Measurements from ENCODE around the gene TMEM212. TPM values are rescaled to one million over a fixed set of nuclear protein-coding genes. Genes with fewer than 3 reads are reported as not detected.

TMEM212 gene
- total RNA-seq, 1 donor from 2014 or later = not detected

DNA sequence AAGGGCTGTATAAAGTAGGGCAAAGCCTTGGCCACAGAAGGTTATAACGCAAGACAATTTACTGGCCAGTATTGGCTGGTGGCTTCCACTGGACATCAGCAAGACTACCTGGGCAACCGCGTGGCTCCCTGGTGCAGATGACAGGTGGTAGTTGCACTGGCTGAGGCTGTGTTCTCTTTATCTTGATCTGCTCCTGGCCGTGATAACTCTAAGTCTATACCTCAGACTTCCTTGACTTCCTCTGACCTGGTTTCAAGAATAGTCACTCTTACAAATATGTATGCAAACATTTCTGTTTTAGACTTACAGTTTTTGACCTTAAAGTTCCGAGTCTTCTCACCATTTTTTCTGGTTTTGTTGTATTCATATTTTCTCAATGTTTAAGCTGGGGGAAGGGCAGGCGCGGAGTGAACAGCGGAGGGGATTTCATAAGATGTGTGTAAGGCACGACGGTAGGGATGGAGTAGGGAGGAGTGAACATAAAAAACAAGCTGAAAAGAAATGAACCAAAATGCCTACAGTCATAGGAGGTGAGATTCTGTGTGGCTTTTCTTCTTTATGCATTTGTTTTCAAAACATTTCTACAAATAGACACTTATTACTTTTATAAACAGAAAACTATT lies 15.2 kb upstream of the TMEM212 start:
- H3K27me3 ChIP-seq (ENCODE audit: insufficient read depth, low read length) = no peaks in the 10 kb centered on the region
- DNase-seq (ENCODE audit: low read depth) = no peak
- H2AFZ ChIP-seq (ENCODE audit: low read depth, low read length) = no peak overlapping the region
- H3K4me1 ChIP-seq (ENCODE audit: insufficient read depth, low read length) = peaks cover 11% of the 10 kb centered on the region
- H3K36me3 ChIP-seq (ENCODE audit: insufficient read depth, low read length) = no peaks in the 10 kb centered on the region
- no peak overlapping the region for H3K4me2 ChIP-seq (ENCODE audit: low read length)
- H3K9me3 ChIP-seq (ENCODE audit: insufficient read depth, low read depth, low read length) = no peaks in the 10 kb centered on the region
- H3K27ac ChIP-seq (ENCODE audit: low read depth, low read length) = no peak overlapping the region
- Mint-ChIP-seq H3K4me1 (ENCODE audit: low read depth, unreplicated experiment) (peaks cover 8% of the 10 kb centered on the region), H3K27ac (ENCODE audit: unreplicated experiment) (no peak overlapping the region), H3K9me3 (ENCODE audit: unreplicated experiment) (no peaks in the 10 kb centered on the region), H3K4me3 (ENCODE audit: unreplicated experiment) (no peak overlapping the region), H3K27me3 (ENCODE audit: low read depth, unreplicated experiment) (peaks cover 4% of the 10 kb centered on the region), H3K36me3 (ENCODE audit: low read depth, unreplicated experiment) (peaks cover 2% of the 10 kb centered on the region)
- no peak overlapping the region for H3K9ac ChIP-seq (ENCODE audit: low read length)
- H3K79me2 ChIP-seq (ENCODE audit: insufficient read depth, low read length) = no peaks in the 10 kb centered on the region
- TF ChIP-seq EZH2 (IDR thresholded peaks at IDR 0.05; ENCODE audit: insufficient read depth, low read length) = no peak
- TF ChIP-seq, protein P1, sequence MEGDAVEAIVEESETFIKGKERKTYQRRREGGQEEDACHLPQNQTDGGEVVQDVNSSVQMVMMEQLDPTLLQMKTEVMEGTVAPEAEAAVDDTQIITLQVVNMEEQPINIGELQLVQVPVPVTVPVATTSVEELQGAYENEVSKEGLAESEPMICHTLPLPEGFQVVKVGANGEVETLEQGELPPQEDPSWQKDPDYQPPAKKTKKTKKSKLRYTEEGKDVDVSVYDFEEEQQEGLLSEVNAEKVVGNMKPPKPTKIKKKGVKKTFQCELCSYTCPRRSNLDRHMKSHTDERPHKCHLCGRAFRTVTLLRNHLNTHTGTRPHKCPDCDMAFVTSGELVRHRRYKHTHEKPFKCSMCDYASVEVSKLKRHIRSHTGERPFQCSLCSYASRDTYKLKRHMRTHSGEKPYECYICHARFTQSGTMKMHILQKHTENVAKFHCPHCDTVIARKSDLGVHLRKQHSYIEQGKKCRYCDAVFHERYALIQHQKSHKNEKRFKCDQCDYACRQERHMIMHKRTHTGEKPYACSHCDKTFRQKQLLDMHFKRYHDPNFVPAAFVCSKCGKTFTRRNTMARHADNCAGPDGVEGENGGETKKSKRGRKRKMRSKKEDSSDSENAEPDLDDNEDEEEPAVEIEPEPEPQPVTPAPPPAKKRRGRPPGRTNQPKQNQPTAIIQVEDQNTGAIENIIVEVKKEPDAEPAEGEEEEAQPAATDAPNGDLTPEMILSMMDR (IDR thresholded peaks at IDR 0.05; ENCODE audit: insufficient read depth, low read depth, low read length) = no peak
- H4K20me1 ChIP-seq (ENCODE audit: insufficient read depth, low read length) = no peaks in the 10 kb centered on the region
- no peak overlapping the region for H3K4me3 ChIP-seq (ENCODE audit: insufficient read depth, low read depth, low read length)
- no peak for FAIRE-seq

DNA sequence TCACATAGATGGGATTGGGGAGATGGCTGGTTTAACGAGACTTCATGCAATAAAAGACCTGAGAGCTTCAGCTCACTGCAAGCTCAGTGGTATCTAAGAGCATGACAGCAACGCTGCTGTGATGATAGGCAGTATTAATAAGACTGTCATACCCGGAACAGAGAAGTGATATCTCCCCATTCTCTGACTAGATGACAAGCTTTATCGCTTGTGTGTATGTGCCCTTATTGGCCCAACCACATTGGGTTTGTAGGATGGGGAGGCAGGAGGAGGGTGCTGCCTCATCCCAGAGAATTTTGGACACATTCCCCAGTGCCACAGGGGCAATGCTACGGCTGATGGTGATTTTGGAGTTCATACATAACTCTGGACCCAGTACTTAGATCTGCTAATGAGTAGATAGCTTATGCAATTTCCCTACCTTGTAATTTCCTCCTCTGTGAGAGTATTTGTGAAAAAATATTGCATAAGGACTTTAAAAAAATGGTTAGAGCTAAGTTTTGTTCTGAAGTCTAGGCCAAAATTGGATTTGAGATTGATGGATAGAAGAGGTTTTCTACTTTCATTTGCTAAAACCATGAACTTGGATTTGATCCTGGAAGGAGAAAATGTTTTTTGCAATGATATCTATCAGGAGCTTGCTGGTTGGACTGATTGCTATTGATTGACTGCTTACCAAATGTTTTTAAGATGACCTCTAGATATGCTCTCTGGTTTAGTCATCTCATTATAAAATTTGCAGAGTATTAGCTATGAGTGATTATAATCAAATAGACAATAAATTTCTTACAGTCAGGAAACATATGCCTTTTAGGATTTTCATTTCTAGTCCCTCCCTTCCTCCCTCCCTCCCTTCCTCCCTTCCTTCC lies 14.0 kb upstream of the TMEM212 start:
- Mint-ChIP-seq H3K27me3 (ENCODE audit: low read depth, unreplicated experiment) (peaks cover 4% of the 10 kb centered on the region), H3K36me3 (ENCODE audit: low read depth, unreplicated experiment) (peaks cover 2% of the 10 kb centered on the region), H3K27ac (ENCODE audit: unreplicated experiment) (no peak overlapping the region), H3K4me1 (ENCODE audit: low read depth, unreplicated experiment) (peaks cover 8% of the 10 kb centered on the region), H3K4me3 (ENCODE audit: unreplicated experiment) (no peak overlapping the region), H3K9me3 (ENCODE audit: unreplicated experiment) (no peaks in the 10 kb centered on the region)
- Histone ChIP-seq H3K4me1 (ENCODE audit: insufficient read depth, low read length) (peaks cover 13% of the 10 kb centered on the region), H3K9ac (ENCODE audit: low read length) (no peak overlapping the region), H4K20me1 (ENCODE audit: insufficient read depth, low read length) (no peaks in the 10 kb centered on the region), H3K9me3 (ENCODE audit: insufficient read depth, low read depth, low read length) (no peaks in the 10 kb centered on the region), H2AFZ (ENCODE audit: low read depth, low read length) (no peak overlapping the region), H3K27me3 (ENCODE audit: insufficient read depth, low read length) (no peaks in the 10 kb centered on the region), H3K27ac (ENCODE audit: low read depth, low read length) (no peak overlapping the region), H3K79me2 (ENCODE audit: insufficient read depth, low read length) (no peaks in the 10 kb centered on the region), H3K4me3 (ENCODE audit: insufficient read depth, low read depth, low read length) (no peak overlapping the region), H3K36me3 (ENCODE audit: insufficient read depth, low read length) (no peaks in the 10 kb centered on the region), H3K4me2 (ENCODE audit: low read length) (no peak overlapping the region)
- FAIRE-seq (no peak), DNase-seq (ENCODE audit: low read depth) (no peak)
- TF ChIP-seq, protein P1 (IDR thresholded peaks at IDR 0.05; ENCODE audit: insufficient read depth, low read depth, low read length) = no peak
- no peak for TF ChIP-seq EZH2 (IDR thresholded peaks at IDR 0.05; ENCODE audit: insufficient read depth, low read length)
